GM12892 (cell line): ENCODE results near the gene MYO1D.

Experiments used
- DNase-seq: peaks from one replicate; pipeline ENCODE4 v3.0.0; 2011; ENCODE audit not compliant: insufficient read length
- FAIRE-seq: peaks from 2 replicates; lab custom pipeline; 2011; peaks lifted over from hg19 to GRCh38; lab: Jason Lieb, UNC
- POLR2A ChIP-seq: IDR thresholded peaks from 2 replicates; pipeline ENCODE4 v1.6.1; 2011; ENCODE audit warnings: low read depth, low read length, control low read depth
- POLR2AphosphoS5 ChIP-seq: IDR thresholded peaks from 2 replicates; pipeline ENCODE4 v1.6.1; 2011; ENCODE audit warnings: low read depth, low read length, control low read depth
- TAF1 ChIP-seq: IDR thresholded peaks from 2 replicates; pipeline ENCODE4 v1.6.1; 2011; ENCODE audit warnings: low read depth, mild to moderate bottlenecking, control low read depth, low read length, borderline replicate concordance

Gene MYO1D

GRCh38 chr17:32696426-32696825 is 180.5 kb downstream of the MYO1D start:
- no peak for FAIRE-seq
- no peak for DNase-seq
- no peak for TF ChIP-seq POLR2AphosphoS5
- TF ChIP-seq TAF1: no peak
- no peak for TF ChIP-seq POLR2A

- DNase-seq (no peak), FAIRE-seq (no peak)
- TF ChIP-seq POLR2A (no peak), POLR2AphosphoS5 (no peak), TAF1 (no peak)
These were observed 181.1 kb downstream of the MYO1D start for GRCh38 chr17:32695864-32696263.

GRCh38 chr17:32693194-32693897 is 183.6 kb downstream of the MYO1D start:
- no peak for DNase-seq
- no peak for FAIRE-seq
- no peak for TF ChIP-seq POLR2A
- no peak for TF ChIP-seq POLR2AphosphoS5
- TF ChIP-seq TAF1: no peak

- TF ChIP-seq POLR2A (no peak), POLR2AphosphoS5 (no peak), TAF1 (no peak)
- DNase-seq (no peak), FAIRE-seq (no peak)
These were observed 184.7 kb downstream of the MYO1D start for GRCh38 chr17:32692179-32692578.

GRCh38 chr17:32689348-32689747 is 187.6 kb downstream of the MYO1D start:
- no peak for FAIRE-seq
- DNase-seq: no peak
- TF ChIP-seq TAF1 (no peak), POLR2A (no peak), POLR2AphosphoS5 (no peak)

- DNase-seq (no peak), FAIRE-seq (no peak)
- no peak for TF ChIP-seq POLR2AphosphoS5
- no peak for TF ChIP-seq TAF1
- no peak for TF ChIP-seq POLR2A
These were observed 188.7 kb downstream of the MYO1D start for GRCh38 chr17:32688221-32688620.

GRCh38 chr17:32684087-32684958 is 192.6 kb downstream of the MYO1D start:
- FAIRE-seq: no peak

GRCh38 chr17:32673964-32674363 is 203.0 kb downstream of the MYO1D start:
- FAIRE-seq: no peak
- TF ChIP-seq POLR2AphosphoS5 (no peak), TAF1 (no peak), POLR2A (no peak)
- no peak for DNase-seq

More at GRCh38 chr17:32684087-32684958, 192.6 kb downstream of the MYO1D start:
- TF ChIP-seq TAF1 (no peak), POLR2AphosphoS5 (no peak), POLR2A (no peak)
- DNase-seq: no peak

GRCh38 chr17:32672711-32673110 is 204.2 kb downstream of the MYO1D start:
- FAIRE-seq (no peak), DNase-seq (no peak)
- TF ChIP-seq POLR2AphosphoS5 (no peak), TAF1 (no peak), POLR2A (no peak)

- no peak for FAIRE-seq
- no peak for DNase-seq
- TF ChIP-seq POLR2AphosphoS5 (no peak), POLR2A (no peak), TAF1 (no peak)
These were observed 205.0 kb downstream of the MYO1D start for GRCh38 chr17:32671896-32672295.

GRCh38 chr17:32664936-32665583 is 211.9 kb downstream of the MYO1D start:
- TF ChIP-seq POLR2AphosphoS5 (no peak), TAF1 (no peak), POLR2A (no peak)
- no peak for DNase-seq
- FAIRE-seq: no peak

GRCh38 chr17:32660496-32660985 is 216.4 kb downstream of the MYO1D start:
- no peak for FAIRE-seq
- no peak for DNase-seq
- no peak for TF ChIP-seq POLR2A
- TF ChIP-seq POLR2AphosphoS5: no peak
- no peak for TF ChIP-seq TAF1
